K562 (cell line): ENCODE data around the gene ARHGDIA. TPM values are rescaled to one million over a fixed set of nuclear protein-coding genes. Genes with fewer than 3 reads are reported as not detected.

ENCODE experiments used
- ATAC-seq: fragments of 200-7000 bp; cut with Tn5 transposase; 3 replicates; pipeline ENCODE4 v1.9.1; 2020; ENCODE audit warnings: moderate library complexity
- BruUV-seq: library from RNA; stranded (reverse); fragments of 400-500 nt; replicated peaks from 2 replicates; lab custom pipeline; 2021; lab: Mats Ljungman, UMichigan
- CTCF ChIA-PET: fragments of 300-600 bp; formaldehyde crosslinking; extraction: SDS; loops from one replicate; lab custom pipeline; 2021; ENCODE audit warnings: low intra/inter-chr PET ratio; lab: Yijun Ruan, JAX
- POLR2A ChIA-PET: fragments of 300-600, 350-650 bp; sonication (Branson Sonifier 250); formaldehyde crosslinking; extraction: SDS; loops from one replicate; lab custom pipeline; 2021; ENCODE audit warnings: antibody characterized with exemption, inconsistent platforms; lab: Yijun Ruan, JAX
- DNase-seq, 4 experiments: peaks; one replicate each; pipeline versions ENCODE4 v3.0.0 to v3.0.0-alpha.2; 2011 to 2018; ENCODE audit warnings: low spot score in 3 of 4, mixed read lengths in 3 of 4; ENCODE audit errors: extremely low read depth in 1 of 4
- FAIRE-seq: peaks from 2 replicates; lab custom pipeline; 2011; peaks lifted over from hg19 to GRCh38; lab: Jason Lieb, UNC
- H2AFZ ChIP-seq: 2 replicates; pipeline ENCODE4 v1.6.0; 2011; ENCODE audit warnings: low read depth, low read length, control low read depth, inconsistent platforms
- H3K27ac ChIP-seq: fragments of 200-600 bp; 3 replicates; pipeline ENCODE4 v1.8.0; 2011; ENCODE audit warnings: low read depth, mild to moderate bottlenecking, control low read depth, inconsistent platforms, low read length, moderate library complexity, mixed read lengths; ENCODE audit errors: extremely low read depth
- H3K27me3 ChIP-seq, 2 experiments: fragments of 300-600 bp in 1 of 2; 2 replicates in 1 of 2; 3 replicates in 1 of 2; pipeline versions ENCODE4 v1.6.0 to v1.8.0; 2011; ENCODE audit warnings: inconsistent platforms in 2 of 2, low read length in 2 of 2, mild to moderate bottlenecking in 1 of 2, mixed read lengths in 1 of 2, moderate library complexity in 1 of 2; ENCODE audit not compliant: control insufficient read depth in 2 of 2, insufficient read depth in 2 of 2
- H3K36me3 ChIP-seq: fragments of 300-600 bp; 3 replicates; pipeline ENCODE4 v1.8.0; 2011; ENCODE audit warnings: mild to moderate bottlenecking, low read length, inconsistent platforms; ENCODE audit not compliant: control insufficient read depth, insufficient read depth
- H3K4me1 ChIP-seq, 2 experiments: fragments of 200-600 bp in 1 of 2; replicated peaks in 1 of 2; 2 replicates in 1 of 2; 3 replicates in 1 of 2; pipeline versions ENCODE4 v1.5.1 to v1.8.0; 2011; ENCODE audit warnings: inconsistent platforms in 2 of 2, low read length in 2 of 2, mild to moderate bottlenecking in 1 of 2, mixed read lengths in 1 of 2, moderate library complexity in 1 of 2; ENCODE audit not compliant: control insufficient read depth in 2 of 2, insufficient read depth in 2 of 2
- H3K4me2 ChIP-seq: 2 replicates; pipeline ENCODE4 v1.6.1; 2011; ENCODE audit warnings: low read length, control low read depth, inconsistent platforms, mixed read lengths; ENCODE audit not compliant: insufficient read depth
- H3K4me3 ChIP-seq: fragments of 200-600 bp; sonication (generic), shearing (Covaris generic); 2 replicates; pipeline ENCODE4 v1.5.1; 2016; ENCODE audit warnings: control low read depth, inconsistent platforms
- H3K79me2 ChIP-seq: fragments of 200-600 bp; 3 replicates; pipeline ENCODE4 v1.8.0; 2011; ENCODE audit warnings: low read length, inconsistent platforms; ENCODE audit not compliant: control insufficient read depth, insufficient read depth
- H3K9ac ChIP-seq, 2 experiments: 2 replicates each; pipeline versions ENCODE4 v1.6.0 to v1.6.1; 2011; ENCODE audit warnings: low read depth in 2 of 2, low read length in 2 of 2, control low read depth in 1 of 2, inconsistent platforms in 1 of 2, mild to moderate bottlenecking in 1 of 2, mixed read lengths in 1 of 2; ENCODE audit not compliant: insufficient read depth in 1 of 2
- H3K9me1 ChIP-seq: one replicate; pipeline ENCODE4 v1.6.0; 2011; ENCODE audit warnings: inconsistent platforms, mild to moderate bottlenecking, low read length, moderate library complexity; ENCODE audit not compliant: control insufficient read depth, insufficient read depth
- H3K9me3 ChIP-seq: replicated peaks from 2 replicates; pipeline ENCODE4 v1.5.1; 2011; ENCODE audit warnings: low read depth, low read length, inconsistent platforms; ENCODE audit not compliant: control insufficient read depth, insufficient read depth
- H4K20me1 ChIP-seq: replicated peaks from 2 replicates; pipeline ENCODE4 v1.6.1; 2011; ENCODE audit warnings: low read length, inconsistent platforms, mixed read lengths; ENCODE audit not compliant: control insufficient read depth, insufficient read depth
- CEBPG ChIP-seq, 3 experiments: fragments of 200-800 bp in 1 of 3; sonication (Bioruptor generic) in 1 of 3; sonication (generic) in 1 of 3; formaldehyde crosslinking in 1 of 3; IDR thresholded peaks in 2 of 3; conservative IDR thresholded peaks in 1 of 3; 2 replicates each; pipeline versions ENCODE4 v1.6.1 to v1.8.0; 2016 to 2022; ENCODE audit warnings: missing compliant biosample characterization in 2 of 3, missing genetic modification characterization in 2 of 3, mild to moderate bottlenecking in 1 of 3, missing genetic modification reagents in 1 of 3
- DMBX1 ChIP-seq: fragments of 250-450 bp; sonication (Bioruptor Pico); IDR thresholded peaks from 2 replicates; pipeline ENCODE4 v1.8.0; 2022; ENCODE audit warnings: inconsistent platforms, mild to moderate bottlenecking, moderate library complexity, borderline replicate concordance
- FOXJ2 ChIP-seq: fragments of 200-800 bp; sonication (Bioruptor generic); IDR thresholded peaks from 2 replicates; pipeline ENCODE4 v1.6.1; 2016; ENCODE audit warnings: missing genetic modification characterization, missing compliant biosample characterization
- RBM34 ChIP-seq: fragments of 200-400 bp; formaldehyde crosslinking; IDR thresholded peaks from 2 replicates; pipeline ENCODE4 v1.6.1; 2018; ENCODE audit warnings: low read length, borderline replicate concordance; ENCODE audit not compliant: insufficient read depth
- SP2 ChIP-seq: IDR thresholded peaks from 2 replicates; pipeline ENCODE4 v1.6.1; 2011; ENCODE audit warnings: mild to moderate bottlenecking, low read depth, low read length, moderate library complexity; ENCODE audit not compliant: poor library complexity, severe bottlenecking; ENCODE audit errors: extremely low read depth
- ZBTB7A ChIP-seq: IDR thresholded peaks from 2 replicates; pipeline ENCODE4 v1.6.1; 2011; ENCODE audit warnings: low read depth, mild to moderate bottlenecking, low read length, moderate library complexity, borderline replicate concordance; ENCODE audit not compliant: control insufficient read depth
- ZNF253 ChIP-seq: fragments of 250-450 bp; sonication (Bioruptor Pico); conservative IDR thresholded peaks from 2 replicates; pipeline ENCODE4 v1.6.1; 2021; ENCODE audit warnings: mild to moderate bottlenecking
- ZNF445 ChIP-seq: fragments of 250-450 bp; sonication (Bioruptor Pico); IDR thresholded peaks from 2 replicates; pipeline ENCODE4 v1.4.0; 2020; ENCODE audit warnings: low read depth, mild to moderate bottlenecking, moderate library complexity
- WGBS: fragments of 100-300 bp; shearing (Covaris generic); methylation state at CpG from one replicate; pipeline ENCODE4 v1.1.6; 2016; ENCODE audit warnings: low coverage, mixed read lengths; ENCODE audit not compliant: insufficient coverage; ENCODE audit errors: missing lambda C conversion rate; 5-methylcytosine and 5-hydroxymethylcytosine counted together
- in situ Hi-C: fragments of 300-500 bp; cut with MboI; formaldehyde crosslinking; loops from 4 replicates; pipeline ENCODE4 v1.15.0; 2018; ENCODE audit warnings: inconsistent platforms, mixed read lengths
- intact Hi-C: fragments of 100-400 bp; cut with micrococcal nuclease; formaldehyde crosslinking; loops from 2 replicates; pipeline ENCODE4 v1.14.2; 2022
- polyA plus RNA-seq, 8 experiments: library from polyadenylated mRNA; depleted of rRNA in 4 of 8; stranded (reverse) in 5 of 8; unstranded in 3 of 8; fragments of >200 nt; fragmentation: Nextera tagmentation in 2 of 8; fragmentation: Illumina TruSeq in 1 of 8; extraction: Ambion mirVana in 2 of 8; extraction: Trizol in 1 of 8; gene quantifications; 2 replicates each; pipeline versions ENCODE4 v1.2.1 to v1.2.3, GENCODE V29; 2011 to 2014; ENCODE audit warnings: inconsistent platforms in 1 of 8, missing spikeins in 1 of 8
- total RNA-seq, 7 experiments: library from RNA; depleted of rRNA in 6 of 7; stranded (reverse); fragments of >200 nt in 6 of 7; fragmentation: Illumina TruSeq in 2 of 7; extraction: Trizol in 2 of 7; gene quantifications; 2 replicates each; pipeline versions ENCODE4 v1.2.1 to v1.2.3, GENCODE V29; 2011 to 2021; ENCODE audit warnings: low replicate concordance in 1 of 7
- TF ChIP-seq, protein P1 (sequence below): fragments of 450-650 bp; IDR thresholded peaks from 2 replicates; pipeline ENCODE4 v1.6.1; 2016
- TF ChIP-seq, protein P2 (sequence below): sonication (generic); formaldehyde crosslinking; IDR thresholded peaks from 2 replicates; pipeline ENCODE4 v1.9.0; 2022; ENCODE audit warnings: mild to moderate bottlenecking, missing genetic modification reagents

ARHGDIA gene
- total and polyA plus RNA-seq, 9 of the 15 experiments (the other 6 are each of a cell fraction or from before 2014, with no cell fraction given), result 9.6 to 340 (median 97.6) TPM

DNA sequence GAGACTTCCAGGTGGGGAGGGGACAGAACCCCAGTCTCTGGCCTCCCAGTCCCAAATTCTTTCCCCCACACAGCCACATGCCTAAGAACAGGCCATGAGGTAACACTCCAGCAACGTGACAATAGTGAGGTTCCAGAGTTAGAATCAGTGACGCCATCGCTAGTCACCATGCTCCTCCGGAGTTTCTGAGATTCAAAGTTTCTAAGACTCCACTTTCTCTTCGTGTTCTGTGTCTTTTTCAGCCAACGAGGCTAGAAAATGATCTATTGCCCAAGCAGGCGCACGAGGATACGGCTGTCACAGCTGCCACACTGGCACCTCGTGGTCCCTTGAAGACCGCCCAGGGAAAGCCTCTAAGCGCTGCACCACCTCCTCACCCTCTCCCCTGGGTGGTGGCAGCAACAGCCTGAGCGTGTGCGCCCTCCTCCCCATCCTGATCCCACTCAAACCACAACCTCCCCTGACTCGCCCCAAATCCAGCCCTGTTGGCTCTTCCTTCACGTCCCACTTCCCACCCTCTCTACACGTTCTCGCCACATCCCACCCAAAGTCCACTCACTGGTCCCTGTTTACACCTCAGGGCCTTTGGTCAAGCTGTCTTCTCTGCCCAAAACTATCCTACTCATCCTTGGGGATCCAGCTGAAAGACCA, 39.1 kb downstream of the ARHGDIA start (continued):
- TF ChIP-seq ZBTB7A, result no peak
- no peak for TF ChIP-seq ZNF253 (CRISPR knock-in tag)
- TF ChIP-seq, protein P1, sequence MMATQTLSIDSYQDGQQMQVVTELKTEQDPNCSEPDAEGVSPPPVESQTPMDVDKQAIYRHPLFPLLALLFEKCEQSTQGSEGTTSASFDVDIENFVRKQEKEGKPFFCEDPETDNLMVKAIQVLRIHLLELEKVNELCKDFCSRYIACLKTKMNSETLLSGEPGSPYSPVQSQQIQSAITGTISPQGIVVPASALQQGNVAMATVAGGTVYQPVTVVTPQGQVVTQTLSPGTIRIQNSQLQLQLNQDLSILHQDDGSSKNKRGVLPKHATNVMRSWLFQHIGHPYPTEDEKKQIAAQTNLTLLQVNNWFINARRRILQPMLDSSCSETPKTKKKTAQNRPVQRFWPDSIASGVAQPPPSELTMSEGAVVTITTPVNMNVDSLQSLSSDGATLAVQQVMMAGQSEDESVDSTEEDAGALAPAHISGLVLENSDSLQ, result 0 out of 2 replicates have a peak, but pooled peaks have one; percentile 4
- peak; percentile 41 for TF ChIP-seq CEBPG (CRISPR knock-in tag; IDR thresholded peaks at IDR 0.05)
- 0 out of 4 replicates have a peak, but pooled peaks of 1 of the 2 experiments have one; percentile 46 for TF ChIP-seq CEBPG (tag; conservative IDR thresholded peaks at IDR 0.05 in 1 of 2, IDR thresholded peaks at IDR 0.05 in 1 of 2)
- TF ChIP-seq ZNF445, result no peak
- TF ChIP-seq, all 486 proteins: peak for 49

DNA sequence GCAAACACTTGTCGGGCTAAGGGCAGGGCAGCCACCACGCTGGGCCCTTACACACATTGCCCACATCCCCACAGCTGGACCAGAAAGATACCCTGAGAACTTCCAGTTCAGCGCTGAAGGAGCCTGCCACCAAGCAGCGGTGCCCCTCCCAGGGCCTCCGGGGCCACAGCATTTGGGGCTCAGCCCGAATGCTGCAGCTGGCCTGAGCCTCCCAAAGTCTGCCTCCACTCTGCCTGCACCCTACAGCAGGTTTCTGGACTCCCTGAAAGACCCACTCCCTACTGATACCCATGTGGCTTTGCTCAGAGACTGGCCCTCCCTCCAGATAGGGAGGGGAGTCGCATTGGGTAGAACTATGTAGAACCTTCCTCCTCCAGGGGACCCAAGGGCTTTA, 39.6 kb downstream of the ARHGDIA start:
- Histone ChIP-seq H2AFZ (peak overlapping the region; percentile 64), H3K4me2 (peak overlapping the region; percentile 89), H3K9me1 (no peaks in the 10 kb centered on the region), H3K27me3 (no peaks in the 10 kb centered on the region), H3K36me3 (no peaks in the 10 kb centered on the region), H3K4me3 (peak overlapping the region; percentile 52), H3K27ac (peak overlapping the region; percentile 76), H4K20me1 (no peaks in the 10 kb centered on the region), H3K79me2 (peaks cover 28% of the 10 kb centered on the region; the same call in 2 of the 3 replicates), H3K4me1 (peaks cover 25 to 65% of the 10 kb centered on the region in 2 experiments), H3K9me3 (no peaks in the 10 kb centered on the region), H3K9ac (peak overlapping the region; percentile 75 to 96)
- POLR2A ChIA-PET, result interaction anchor here (3.6 kb wide), 1 partner anchor 11 kb away, joined by 25 read pairs; no protein-coding TSS in a partner anchor
- in situ Hi-C loops (no loop called here), intact Hi-C loops (no loop called here)
- WGBS, result 52% methylated on average over 7 of the region's 7 CpGs
- CTCF ChIA-PET, result no interaction called here
- FAIRE-seq, result peak; percentile 89
- peak; percentile 9 for ATAC-seq
- BruUV-seq, result no TSS peak
- peak in 1 of 4 experiments; percentile 32 for DNase-seq
- no peak for TF ChIP-seq FOXJ2 (tag)
- TF ChIP-seq SP2, result no peak
- TF ChIP-seq, protein P2, sequence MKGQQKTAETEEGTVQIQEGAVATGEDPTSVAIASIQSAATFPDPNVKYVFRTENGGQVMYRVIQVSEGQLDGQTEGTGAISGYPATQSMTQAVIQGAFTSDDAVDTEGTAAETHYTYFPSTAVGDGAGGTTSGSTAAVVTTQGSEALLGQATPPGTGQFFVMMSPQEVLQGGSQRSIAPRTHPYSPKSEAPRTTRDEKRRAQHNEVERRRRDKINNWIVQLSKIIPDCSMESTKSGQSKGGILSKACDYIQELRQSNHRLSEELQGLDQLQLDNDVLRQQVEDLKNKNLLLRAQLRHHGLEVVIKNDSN (CRISPR knock-in tag), result 0 out of 2 replicates have a peak, but pooled peaks have one; percentile 5
- TF ChIP-seq RBM34, result no peak
- TF ChIP-seq DMBX1, result 0 out of 2 replicates have a peak, but pooled peaks have one; percentile 18
